Astrocyte of the cerebellum (primary cell): ENCODE results near the gene DNAAF8.

ENCODE experiments used
- DNase-seq: peaks from one replicate; pipeline ENCODE4 v3.0.0-alpha.2; 2011; ENCODE audit warnings: low read depth
- H3K4me3 ChIP-seq: 2 replicates; pipeline ENCODE4 v1.5.1; 2011; ENCODE audit warnings: mild to moderate bottlenecking, low read depth, low read length, moderate library complexity
- in situ Hi-C: cut with HindIII; loops from 2 replicates; pipeline ENCODE4 v1.10.0; 2017; ENCODE audit warnings: low sequenced_read_pairs
- TF ChIP-seq, protein P1 (sequence below): IDR thresholded peaks from 2 replicates; pipeline ENCODE4 v1.5.1; 2012; ENCODE audit warnings: low read length, low read depth, moderate library complexity, mild to moderate bottlenecking; ENCODE audit errors: missing control alignments

The DNAAF8 gene

DNA sequence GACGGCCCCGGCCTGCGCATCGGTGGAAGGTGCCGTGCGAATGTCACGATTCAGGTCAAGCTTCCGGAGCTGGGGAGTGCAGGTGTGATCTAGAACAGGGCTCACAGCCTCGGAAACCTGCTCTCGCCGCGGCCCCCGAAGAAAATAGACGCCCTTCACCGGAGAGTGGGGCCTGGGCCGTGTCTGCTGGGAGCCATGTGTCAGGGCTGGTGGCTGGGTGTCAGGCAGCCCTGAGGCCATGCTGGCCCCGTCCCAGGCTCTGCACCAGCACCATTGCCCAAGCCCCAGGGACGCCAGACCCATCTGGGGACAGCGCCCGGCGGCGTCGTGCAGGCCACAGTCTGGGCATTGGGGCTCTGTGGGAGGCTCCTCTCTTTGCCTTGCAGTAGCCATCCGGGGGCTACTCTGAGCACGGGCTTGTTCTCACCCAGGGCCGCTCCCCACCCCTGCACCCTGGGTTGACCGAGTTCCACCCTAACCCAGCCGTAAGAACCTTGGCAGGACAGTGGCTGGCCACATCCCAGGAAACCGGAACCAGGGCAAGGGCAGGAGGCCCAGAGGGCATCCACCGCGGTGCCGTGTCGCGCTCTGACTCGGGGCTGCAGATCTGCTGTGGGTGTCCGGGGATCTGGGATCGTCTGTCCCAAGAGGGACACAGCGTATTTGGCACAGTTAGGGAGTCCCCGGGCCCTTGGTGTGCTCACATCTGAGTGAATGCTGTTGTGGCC is 46.2 kb upstream of the DNAAF8 start:
- in situ Hi-C loops, result no loop called here
- no peak for DNase-seq
- TF ChIP-seq, protein P1, sequence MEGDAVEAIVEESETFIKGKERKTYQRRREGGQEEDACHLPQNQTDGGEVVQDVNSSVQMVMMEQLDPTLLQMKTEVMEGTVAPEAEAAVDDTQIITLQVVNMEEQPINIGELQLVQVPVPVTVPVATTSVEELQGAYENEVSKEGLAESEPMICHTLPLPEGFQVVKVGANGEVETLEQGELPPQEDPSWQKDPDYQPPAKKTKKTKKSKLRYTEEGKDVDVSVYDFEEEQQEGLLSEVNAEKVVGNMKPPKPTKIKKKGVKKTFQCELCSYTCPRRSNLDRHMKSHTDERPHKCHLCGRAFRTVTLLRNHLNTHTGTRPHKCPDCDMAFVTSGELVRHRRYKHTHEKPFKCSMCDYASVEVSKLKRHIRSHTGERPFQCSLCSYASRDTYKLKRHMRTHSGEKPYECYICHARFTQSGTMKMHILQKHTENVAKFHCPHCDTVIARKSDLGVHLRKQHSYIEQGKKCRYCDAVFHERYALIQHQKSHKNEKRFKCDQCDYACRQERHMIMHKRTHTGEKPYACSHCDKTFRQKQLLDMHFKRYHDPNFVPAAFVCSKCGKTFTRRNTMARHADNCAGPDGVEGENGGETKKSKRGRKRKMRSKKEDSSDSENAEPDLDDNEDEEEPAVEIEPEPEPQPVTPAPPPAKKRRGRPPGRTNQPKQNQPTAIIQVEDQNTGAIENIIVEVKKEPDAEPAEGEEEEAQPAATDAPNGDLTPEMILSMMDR, result no peak
- H3K4me3 ChIP-seq, result no peak overlapping the region

DNA sequence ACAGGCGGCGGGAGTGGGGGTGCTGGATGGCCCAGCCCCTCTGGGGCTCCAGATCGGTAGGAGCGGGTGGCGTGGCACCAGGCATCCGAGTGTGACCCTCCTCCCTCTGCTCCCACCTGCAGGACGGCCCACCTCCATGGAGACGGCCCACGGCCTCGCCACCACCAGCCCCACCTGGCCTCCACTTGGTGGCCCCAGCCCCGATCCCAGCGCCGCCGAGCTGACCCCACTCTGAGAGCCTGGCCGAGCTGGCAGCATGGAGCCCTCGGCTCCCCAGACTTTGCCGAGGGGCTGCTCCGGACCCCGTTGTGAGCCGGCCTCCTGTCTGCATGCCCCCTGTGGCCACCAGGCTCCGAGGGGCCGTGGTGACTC is 45.7 kb upstream of the DNAAF8 start:
- no peak overlapping the region for H3K4me3 ChIP-seq
- in situ Hi-C loops, result no loop called here
- DNase-seq, result no peak
- TF ChIP-seq, protein P1, result no peak

DNA sequence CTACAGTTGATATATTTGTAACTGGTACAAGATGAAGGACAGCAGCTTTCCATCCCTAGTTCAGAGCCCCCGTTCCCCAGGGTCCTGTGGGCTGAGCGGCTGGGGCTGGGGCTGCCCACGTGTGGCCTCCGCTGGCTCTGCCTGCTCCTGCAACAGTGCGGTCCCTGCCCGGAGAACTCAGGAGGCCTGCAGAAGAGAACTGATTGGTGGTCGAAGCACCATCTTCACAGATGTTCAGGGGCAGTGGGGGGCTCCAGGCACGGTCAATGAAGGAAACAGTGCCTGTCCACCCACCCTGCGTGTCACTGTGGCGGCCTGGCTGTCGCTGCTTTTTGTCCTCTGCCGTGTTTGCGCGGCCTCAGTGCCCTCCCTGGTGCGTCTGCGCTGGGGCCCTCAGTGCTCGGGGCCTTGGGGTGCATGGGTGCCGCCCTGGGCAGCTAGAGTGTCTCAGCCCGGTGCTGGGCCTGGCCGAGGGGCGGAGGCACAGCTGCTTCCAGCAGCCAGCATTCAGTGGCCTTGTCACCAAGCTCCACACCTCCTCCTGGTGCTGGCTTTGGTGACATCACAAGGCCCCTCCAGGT is 45.2 kb upstream of the DNAAF8 start:
- in situ Hi-C loops, result no loop called here
- TF ChIP-seq, protein P1, result no peak
- DNase-seq, result no peak
- no peak overlapping the region for H3K4me3 ChIP-seq

DNA sequence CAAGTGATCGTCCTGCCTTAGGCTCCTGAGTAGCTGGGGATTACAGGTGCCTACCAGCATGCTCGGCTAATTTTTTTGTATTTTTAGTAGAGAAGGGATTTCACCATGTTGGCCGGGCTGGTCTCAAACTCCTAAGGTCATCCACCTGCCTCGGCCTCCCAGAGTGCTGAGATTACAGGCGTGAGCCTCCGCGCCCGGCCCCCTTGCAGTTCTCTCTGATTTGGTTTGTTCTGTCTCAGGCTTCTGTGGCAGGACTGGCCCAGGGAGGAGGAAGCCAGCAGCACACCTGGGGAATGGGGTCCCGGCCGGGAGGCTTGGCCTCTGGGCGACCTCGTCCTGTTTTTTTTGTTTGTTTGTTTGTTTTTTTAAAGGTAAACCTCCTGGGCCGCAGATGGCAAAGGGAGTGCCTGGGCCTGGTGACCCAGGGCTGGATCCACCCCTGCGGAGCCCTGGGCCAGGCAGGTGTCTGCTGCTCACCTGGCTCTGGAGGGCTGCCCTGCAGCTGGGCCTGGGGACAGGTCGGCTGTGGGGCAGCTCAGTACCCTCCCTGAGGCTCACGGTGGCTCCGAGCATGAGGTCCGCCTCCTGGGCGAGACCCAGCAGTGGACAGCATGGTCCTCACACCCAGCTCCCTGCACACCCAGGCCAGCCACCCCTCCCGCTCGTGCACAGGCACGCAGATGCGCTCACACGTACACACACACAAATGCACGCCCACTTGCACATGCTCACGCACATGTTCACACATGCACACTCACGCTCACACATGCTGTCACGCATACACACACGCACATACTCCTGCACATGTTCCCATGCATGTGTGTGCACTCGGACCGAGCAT is 44.3 kb upstream of the DNAAF8 start:
- DNase-seq, result no peak
- in situ Hi-C loops, result no loop called here
- H3K4me3 ChIP-seq, result no peak overlapping the region
- TF ChIP-seq, protein P1, result no peak

DNA sequence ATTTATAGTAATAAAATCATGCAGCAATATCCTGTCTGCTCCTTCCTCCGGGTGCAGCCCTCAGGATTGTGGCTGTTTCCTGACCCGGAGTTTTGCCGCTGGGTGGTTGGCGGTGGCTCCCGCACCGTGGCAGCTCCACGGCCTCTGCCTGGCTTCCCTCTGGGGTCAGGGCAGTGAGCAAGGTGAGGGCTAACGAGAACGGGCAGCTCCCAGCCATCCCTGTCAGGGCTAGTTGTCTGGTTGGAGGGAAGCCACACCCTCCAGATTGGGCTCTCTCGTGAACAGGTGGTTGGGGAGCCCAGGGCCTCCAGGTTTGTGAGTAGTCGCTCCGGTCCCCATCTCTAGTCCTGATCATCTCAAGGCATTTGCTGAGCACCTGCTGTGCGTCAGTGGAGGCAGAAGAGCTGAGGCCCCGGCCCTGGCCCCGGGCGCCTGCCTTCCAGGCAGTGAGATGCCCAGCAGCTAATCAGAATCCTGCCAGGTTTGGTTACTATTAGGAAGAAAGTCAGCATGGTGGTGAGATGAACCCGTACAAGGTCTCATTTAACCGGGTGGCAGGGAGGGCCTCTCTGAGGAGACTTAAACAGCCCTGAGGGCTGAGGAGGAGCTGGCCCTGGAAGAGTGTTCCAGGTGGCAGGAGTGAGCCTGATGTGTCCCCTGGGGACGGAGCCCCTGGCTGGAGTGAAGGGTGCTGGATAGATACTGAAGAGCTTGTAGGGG is 43.2 kb upstream of the DNAAF8 start:
- H3K4me3 ChIP-seq, result no peak overlapping the region
- DNase-seq, result no peak
- in situ Hi-C loops, result no loop called here
- TF ChIP-seq, protein P1, result no peak

DNA sequence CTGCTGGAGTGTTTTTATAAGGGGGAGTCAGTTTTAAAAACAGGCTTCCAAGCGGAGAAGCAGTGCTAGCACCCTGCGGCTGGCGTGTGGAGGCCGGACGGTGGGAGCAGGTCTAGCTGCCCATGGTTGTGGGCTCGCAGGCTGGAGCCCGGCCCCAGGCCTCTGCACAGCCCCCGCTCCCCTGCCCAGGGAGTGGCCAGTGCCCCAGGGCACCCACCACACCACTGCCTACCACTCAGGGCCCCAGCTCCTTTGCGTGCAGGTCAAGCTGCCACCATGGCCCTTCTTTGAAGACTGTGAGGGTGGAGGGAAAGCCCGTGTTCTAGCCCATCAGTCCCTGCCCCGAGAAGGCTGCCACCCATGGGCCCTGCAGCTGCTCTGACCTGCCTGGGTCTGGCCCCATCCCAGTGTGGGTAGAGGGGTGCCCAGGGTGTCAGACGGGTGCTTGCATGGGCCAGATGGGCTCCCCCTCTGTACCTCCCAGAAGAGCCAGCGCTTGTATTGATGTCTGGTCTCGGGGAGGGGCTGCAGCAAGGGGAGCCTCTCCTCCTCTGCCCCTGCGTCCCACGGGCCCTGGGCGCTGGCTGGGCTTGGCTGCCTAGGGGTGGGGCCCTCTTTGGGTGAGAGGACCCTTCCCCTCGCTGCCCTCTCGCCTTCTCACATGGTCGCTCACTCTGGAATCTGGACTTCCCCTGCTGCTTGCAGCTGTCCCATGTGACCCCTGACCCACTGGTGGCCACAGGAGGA is 42.5 kb upstream of the DNAAF8 start:
- DNase-seq, result no peak
- TF ChIP-seq, protein P1, result no peak
- in situ Hi-C loops, result no loop called here
- H3K4me3 ChIP-seq, result no peak overlapping the region
